GM23338 (cell line): Measurements from ENCODE around the gene WNK1.

Experiments used
- EZH2phosphoT487 ChIP-seq: fragments of 200-600 bp; sonication (generic); IDR thresholded peaks from one replicate; pipeline ENCODE4 v1.8.1; 2018; ENCODE audit warnings: antibody characterized with exemption; ENCODE audit not compliant: unreplicated experiment
- JUNB ChIP-seq: IDR thresholded peaks from one replicate; pipeline ENCODE4 v1.6.1; 2016; ENCODE audit warnings: antibody characterized with exemption; ENCODE audit not compliant: unreplicated experiment
- STAT1 ChIP-seq: IDR thresholded peaks from one replicate; pipeline ENCODE4 v1.6.1; 2016; ENCODE audit warnings: antibody characterized with exemption; ENCODE audit not compliant: unreplicated experiment
- ZNF114 ChIP-seq: fragments of 250-450 bp; sonication (Bioruptor Pico); IDR thresholded peaks from 2 replicates; pipeline ENCODE4 v1.5.0; 2020; ENCODE audit warnings: mild to moderate bottlenecking, moderate library complexity
- TF ChIP-seq, protein P1 (sequence below), 2 experiments: fragments of 200-600 bp in 1 of 2; sonication (generic) in 1 of 2; conservative IDR thresholded peaks; 2 replicates each; pipeline versions ENCODE4 v1.5.1 to v1.6.1; 2016 to 2017; ENCODE audit warnings: antibody characterized with exemption in 2 of 2, low read depth in 2 of 2, mild to moderate bottlenecking in 2 of 2, moderate library complexity in 1 of 2
- TF ChIP-seq, protein P2 (sequence below): IDR thresholded peaks from one replicate; pipeline ENCODE4 v1.6.1; 2018; ENCODE audit warnings: antibody characterized with exemption; ENCODE audit not compliant: unreplicated experiment

DNA sequence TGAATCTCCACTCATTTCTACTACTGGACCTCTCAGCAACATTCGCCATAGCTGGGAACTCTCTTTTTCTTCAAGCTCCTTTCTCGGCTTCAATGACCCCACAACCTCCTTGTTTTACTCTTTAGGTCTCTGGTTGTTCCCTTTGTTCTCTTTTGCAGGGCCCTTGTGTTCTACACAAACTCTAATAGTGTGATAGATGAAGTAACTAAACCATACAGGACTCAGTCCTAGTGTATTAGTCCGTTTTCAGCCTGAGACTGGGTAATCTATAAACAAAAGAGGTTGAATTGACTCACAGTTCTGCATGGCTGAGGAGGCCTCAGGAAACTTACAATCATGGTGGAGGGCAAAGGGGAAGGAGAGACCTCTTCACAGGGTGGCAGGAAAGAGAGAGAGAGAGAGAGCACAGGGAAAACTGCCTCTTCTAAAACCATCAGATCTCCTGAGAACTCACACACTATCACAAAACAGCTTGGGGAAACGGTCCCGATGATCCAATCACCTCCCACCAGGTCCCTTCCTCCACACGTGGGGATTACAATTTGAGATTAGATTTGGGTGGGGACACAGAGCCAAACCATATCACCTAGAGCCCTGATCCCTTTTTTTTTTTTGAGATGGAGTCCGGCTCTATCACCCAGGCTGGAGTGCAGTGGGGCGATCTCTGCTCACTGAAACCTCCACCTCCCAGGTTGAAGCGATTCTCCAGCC is 32.0 kb upstream of the WNK1 start:
- TF ChIP-seq, protein P1, sequence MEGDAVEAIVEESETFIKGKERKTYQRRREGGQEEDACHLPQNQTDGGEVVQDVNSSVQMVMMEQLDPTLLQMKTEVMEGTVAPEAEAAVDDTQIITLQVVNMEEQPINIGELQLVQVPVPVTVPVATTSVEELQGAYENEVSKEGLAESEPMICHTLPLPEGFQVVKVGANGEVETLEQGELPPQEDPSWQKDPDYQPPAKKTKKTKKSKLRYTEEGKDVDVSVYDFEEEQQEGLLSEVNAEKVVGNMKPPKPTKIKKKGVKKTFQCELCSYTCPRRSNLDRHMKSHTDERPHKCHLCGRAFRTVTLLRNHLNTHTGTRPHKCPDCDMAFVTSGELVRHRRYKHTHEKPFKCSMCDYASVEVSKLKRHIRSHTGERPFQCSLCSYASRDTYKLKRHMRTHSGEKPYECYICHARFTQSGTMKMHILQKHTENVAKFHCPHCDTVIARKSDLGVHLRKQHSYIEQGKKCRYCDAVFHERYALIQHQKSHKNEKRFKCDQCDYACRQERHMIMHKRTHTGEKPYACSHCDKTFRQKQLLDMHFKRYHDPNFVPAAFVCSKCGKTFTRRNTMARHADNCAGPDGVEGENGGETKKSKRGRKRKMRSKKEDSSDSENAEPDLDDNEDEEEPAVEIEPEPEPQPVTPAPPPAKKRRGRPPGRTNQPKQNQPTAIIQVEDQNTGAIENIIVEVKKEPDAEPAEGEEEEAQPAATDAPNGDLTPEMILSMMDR (conservative IDR thresholded peaks at IDR 0.05; ENCODE audit: low read depth in 2 of 2), result no peak
- TF ChIP-seq ZNF114 (CRISPR knock-in tag) (no peak), STAT1 (no peak), EZH2phosphoT487 (no peak), JUNB (no peak)
- TF ChIP-seq, protein P2, sequence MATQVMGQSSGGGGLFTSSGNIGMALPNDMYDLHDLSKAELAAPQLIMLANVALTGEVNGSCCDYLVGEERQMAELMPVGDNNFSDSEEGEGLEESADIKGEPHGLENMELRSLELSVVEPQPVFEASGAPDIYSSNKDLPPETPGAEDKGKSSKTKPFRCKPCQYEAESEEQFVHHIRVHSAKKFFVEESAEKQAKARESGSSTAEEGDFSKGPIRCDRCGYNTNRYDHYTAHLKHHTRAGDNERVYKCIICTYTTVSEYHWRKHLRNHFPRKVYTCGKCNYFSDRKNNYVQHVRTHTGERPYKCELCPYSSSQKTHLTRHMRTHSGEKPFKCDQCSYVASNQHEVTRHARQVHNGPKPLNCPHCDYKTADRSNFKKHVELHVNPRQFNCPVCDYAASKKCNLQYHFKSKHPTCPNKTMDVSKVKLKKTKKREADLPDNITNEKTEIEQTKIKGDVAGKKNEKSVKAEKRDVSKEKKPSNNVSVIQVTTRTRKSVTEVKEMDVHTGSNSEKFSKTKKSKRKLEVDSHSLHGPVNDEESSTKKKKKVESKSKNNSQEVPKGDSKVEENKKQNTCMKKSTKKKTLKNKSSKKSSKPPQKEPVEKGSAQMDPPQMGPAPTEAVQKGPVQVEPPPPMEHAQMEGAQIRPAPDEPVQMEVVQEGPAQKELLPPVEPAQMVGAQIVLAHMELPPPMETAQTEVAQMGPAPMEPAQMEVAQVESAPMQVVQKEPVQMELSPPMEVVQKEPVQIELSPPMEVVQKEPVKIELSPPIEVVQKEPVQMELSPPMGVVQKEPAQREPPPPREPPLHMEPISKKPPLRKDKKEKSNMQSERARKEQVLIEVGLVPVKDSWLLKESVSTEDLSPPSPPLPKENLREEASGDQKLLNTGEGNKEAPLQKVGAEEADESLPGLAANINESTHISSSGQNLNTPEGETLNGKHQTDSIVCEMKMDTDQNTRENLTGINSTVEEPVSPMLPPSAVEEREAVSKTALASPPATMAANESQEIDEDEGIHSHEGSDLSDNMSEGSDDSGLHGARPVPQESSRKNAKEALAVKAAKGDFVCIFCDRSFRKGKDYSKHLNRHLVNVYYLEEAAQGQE, result no peak
